Left cardiac atrium (tissue), 4 donors: ENCODE measurements around the gene RAB3C. TPM values are rescaled to one million over a fixed set of nuclear protein-coding genes. Genes with fewer than 3 reads are reported as not detected.

Experiments used
- ATAC-seq, 2 donors: fragments of 200-7000 bp; cut with Tn5 transposase; one replicate each; pipeline ENCODE4 v1.9.1; 2020; ENCODE audit warnings: mild to moderate bottlenecking in 2 of 2, moderate library complexity in 2 of 2
- DNase-seq: peaks from one replicate; pipeline ENCODE4 v3.0.0-alpha.2; 2020
- intact Hi-C, 2 donors: fragments of 100-400 bp; cut with DNase I; formaldehyde crosslinking; loops; one replicate each; pipeline versions ENCODE4 v1.14.1 to v1.15.1; 2022 to 2023
- total RNA-seq, 2 donors: library from RNA; stranded (reverse); fragmentation: NEBNext Ultra II Directional; extraction: Animal tissue kit (Norgen Biotek cat#: 25700); gene quantifications; one replicate each; pipeline ENCODE4 v1.2.1, GENCODE V29; 2021
- donor health status: DM: no; HTN: yes; CAD: no.
- donor health status: DM: no; HTN: yes; CAD: no; lungs with severe emphysema.
- donor health status: DM: yes; HTN: yes; CAD: no.
- donor health status: Dilated cardiomyopathy.

Gene RAB3C
- total RNA-seq, 2 donors from 2014 or later, result 1.3 to 1.9 TPM

DNA sequence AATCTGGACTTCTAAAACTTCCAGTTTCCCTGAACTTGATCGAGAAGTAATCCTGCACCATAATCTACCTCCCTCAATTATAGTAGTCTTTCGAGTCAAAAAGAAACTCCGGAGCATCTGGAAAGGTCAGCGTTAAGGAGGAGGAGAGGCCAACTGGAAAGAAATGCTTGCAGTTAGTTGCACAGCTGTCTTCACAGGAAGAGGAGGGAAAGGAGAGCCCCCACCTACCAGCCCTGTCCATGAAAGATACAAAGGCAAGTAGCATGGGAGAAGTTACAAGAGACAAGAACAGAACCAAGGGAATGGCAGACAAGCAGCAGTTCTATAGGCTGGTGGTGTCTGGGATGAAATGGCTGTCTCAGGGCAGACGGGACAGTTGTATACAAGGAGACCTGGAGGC lies 170.6 kb downstream of the RAB3C start:
- DNase-seq, result no peak
- intact Hi-C loops, result no loop called here
- ATAC-seq, result no peak

- DNase-seq, result no peak
Measured at GRCh38 chr5:58754250-58754649, 171.4 kb downstream of the RAB3C start.

GRCh38 chr5:58755397-58755796 lies 172.5 kb downstream of the RAB3C start:
- intact Hi-C loops, result no loop called here
- no peak for ATAC-seq
- DNase-seq, result no peak

More at GRCh38 chr5:58754250-58754649, 171.4 kb downstream of the RAB3C start:
- intact Hi-C loops, result no loop called here
- no peak for ATAC-seq

- intact Hi-C loops, result no loop called here
- DNase-seq (no peak), ATAC-seq (peak; percentile 35 to 63)
Measured at GRCh38 chr5:58759745-58760144, 176.9 kb downstream of the RAB3C start.

- DNase-seq, result no peak
- ATAC-seq, result no peak
- intact Hi-C loops, result no loop called here
Measured at GRCh38 chr5:58760222-58760621, 177.3 kb downstream of the RAB3C start.

DNA sequence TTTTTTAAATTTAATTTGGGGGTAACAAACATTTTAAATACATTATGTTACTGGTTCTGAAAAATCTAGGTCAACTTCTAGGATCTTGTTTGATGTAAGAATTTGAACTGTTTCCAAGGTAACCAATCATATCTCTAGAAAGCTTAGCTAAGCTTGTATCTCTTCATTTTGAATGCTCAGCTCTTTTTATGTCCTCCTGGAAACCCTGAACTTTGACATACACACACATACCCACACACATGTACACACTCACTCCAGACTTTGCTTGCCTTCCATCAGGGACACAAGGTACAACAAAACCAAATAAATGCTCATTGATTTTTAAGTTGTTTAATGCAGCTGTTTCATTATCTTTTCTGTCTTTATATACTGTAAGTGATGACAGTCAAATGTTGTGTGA lies 178.5 kb downstream of the RAB3C start:
- ATAC-seq, result no peak
- DNase-seq, result no peak
- intact Hi-C loops, result no loop called here

DNA sequence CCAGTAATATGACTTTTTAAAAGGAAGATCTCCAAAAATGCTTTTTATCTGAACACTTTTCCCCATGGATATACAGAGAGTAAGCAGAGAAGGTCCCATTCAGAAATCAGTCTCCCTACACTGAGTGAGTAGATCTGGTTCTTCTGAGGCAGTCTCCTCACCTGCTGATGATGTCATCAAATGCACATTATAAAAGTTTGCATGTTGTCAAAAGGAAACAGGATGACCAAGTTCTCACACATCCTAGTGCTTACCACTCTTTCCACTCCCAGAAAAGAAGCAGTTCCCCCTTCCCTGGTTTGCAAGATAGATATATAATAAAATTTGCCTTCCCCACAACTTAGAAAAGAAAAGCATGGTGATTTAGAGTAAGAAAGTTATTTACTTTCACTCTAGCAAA lies 180.5 kb downstream of the RAB3C start:
- intact Hi-C loops, result no loop called here
- DNase-seq (no peak), ATAC-seq (no peak)

GRCh38 chr5:58764199-58764598 lies 181.3 kb downstream of the RAB3C start:
- intact Hi-C loops, result no loop called here
- DNase-seq (no peak), ATAC-seq (no peak)

GRCh38 chr5:58765058-58765457 lies 182.2 kb downstream of the RAB3C start:
- intact Hi-C loops, result no loop called here
- no peak for ATAC-seq
- DNase-seq, result no peak

DNA sequence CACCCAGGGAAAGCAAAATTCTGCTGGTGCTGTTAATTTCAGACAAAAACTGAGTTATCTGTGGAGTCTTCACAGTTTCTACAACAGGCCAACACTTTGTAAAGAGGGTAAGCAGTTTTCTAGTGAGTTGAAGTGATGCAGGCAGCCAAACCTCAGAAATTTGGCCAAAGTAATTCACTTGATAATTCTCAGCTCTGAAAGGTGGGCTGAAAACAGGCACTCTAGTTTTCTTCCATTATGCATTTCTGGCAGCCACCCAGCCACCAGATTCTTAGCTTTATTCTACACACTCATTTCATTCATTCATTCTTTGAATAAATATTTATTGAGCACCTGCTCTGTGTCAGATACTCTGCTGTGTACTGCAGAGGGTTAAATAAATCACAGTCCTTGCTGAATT lies 184.2 kb downstream of the RAB3C start:
- intact Hi-C loops, result no loop called here
- no peak for ATAC-seq
- DNase-seq, result no peak

DNA sequence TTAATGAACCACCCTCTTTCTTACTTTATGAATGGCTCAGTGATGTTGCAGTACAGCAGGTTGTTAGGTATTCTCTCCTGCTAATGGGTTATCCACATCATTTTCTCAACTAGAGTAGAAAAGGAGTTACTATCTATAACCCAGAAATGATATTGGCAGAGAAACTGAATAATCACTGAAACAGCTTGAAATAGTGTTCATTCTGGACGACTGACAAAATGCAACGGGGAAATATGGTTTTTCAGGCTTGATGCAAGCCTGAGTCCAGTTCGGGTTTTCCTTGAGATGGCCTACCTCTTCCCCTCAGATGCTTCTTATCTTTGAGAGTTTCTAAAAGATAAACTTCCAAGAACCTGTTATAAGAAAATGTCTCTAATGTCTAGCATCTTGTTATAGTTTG lies 187.3 kb downstream of the RAB3C start:
- DNase-seq (no peak), ATAC-seq (no peak)
- intact Hi-C loops, result no loop called here

GRCh38 chr5:58771796-58772195 lies 188.9 kb downstream of the RAB3C start:
- ATAC-seq (no peak), DNase-seq (no peak)
- intact Hi-C loops, result no loop called here

- ATAC-seq, result peak; percentile 50 to 55
- intact Hi-C loops, result no loop called here
- DNase-seq, result peak; percentile 28
Measured at GRCh38 chr5:58773744-58774441, 191.0 kb downstream of the RAB3C start.

GRCh38 chr5:58774937-58775336 lies 192.1 kb downstream of the RAB3C start:
- ATAC-seq, result no peak
- DNase-seq, result no peak
- intact Hi-C loops, result no loop called here

DNA sequence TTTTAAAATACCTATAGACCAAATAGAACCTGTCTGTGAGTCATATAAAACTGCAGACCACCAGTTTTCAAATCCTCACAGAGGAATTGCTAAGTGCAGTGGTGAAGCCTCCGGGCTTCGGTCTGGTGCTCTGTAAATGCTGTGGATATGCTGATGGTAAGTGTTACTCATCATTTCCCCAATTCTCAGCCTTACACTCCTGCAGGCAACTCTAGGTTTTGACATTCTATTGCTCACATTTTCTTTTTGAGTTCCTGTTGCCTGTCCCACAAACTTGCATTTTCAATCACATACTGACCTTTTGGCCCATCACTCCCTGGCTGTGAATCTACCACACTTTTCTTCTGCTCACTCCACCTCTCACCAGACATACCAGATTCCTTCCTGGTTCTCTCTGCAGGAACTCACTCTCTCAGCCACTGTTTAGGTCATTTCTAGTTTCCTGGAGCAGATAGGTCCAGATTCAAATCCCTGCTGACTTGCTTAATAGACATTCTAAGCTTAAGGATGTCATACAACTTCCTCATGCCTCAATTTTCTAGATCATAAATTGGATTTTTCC lies 192.9 kb downstream of the RAB3C start:
- intact Hi-C loops, result no loop called here
- DNase-seq (no peak), ATAC-seq (no peak)

DNA sequence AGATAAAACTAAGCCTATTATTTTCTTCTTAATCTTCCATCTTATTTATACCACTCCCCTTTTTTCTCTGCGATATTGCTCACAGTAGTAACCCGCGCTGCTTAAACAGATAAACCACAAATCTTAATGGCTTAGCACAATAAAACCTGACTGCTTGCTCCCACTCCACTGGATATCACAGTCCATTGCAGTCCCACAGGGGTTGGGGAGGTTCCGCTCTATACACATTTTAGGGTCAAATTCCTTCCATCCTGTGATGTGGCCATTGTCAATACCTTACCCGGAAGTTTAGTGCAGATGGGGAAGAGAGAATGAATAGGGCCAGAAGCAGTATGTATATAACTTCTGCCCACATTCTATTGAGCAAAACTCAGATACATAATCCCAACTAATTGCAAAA lies 193.7 kb downstream of the RAB3C start:
- intact Hi-C loops, result no loop called here
- ATAC-seq, result no peak

GRCh38 chr5:58778888-58779287 lies 196.0 kb downstream of the RAB3C start:
- intact Hi-C loops, result no loop called here
- no peak for DNase-seq
- peak in 1 of 2 donors; percentile 53 for ATAC-seq

More for the DNA sequence above, 193.7 kb downstream of the RAB3C start:
- DNase-seq, result no peak

DNA sequence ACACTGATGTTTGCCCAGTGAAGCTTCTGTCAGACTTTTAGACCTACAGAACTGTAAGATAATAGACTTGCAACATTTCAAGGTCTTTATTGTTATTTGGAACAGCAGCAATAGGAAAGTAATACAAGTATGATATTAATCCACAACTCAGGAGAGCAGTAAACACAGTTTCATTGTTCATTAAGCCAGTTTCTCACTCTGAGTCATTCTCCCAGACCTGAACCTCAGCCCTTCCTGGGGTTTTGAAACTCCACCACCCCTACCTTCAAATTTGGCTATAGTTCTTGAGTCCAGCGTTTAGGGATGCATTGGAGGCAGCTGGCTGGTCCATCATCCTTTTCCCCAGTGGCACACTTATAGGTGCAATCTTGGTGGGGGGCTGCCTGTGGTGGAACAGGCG lies 203.2 kb downstream of the RAB3C start:
- DNase-seq (no peak), ATAC-seq (no peak)
- intact Hi-C loops, result no loop called here

DNA sequence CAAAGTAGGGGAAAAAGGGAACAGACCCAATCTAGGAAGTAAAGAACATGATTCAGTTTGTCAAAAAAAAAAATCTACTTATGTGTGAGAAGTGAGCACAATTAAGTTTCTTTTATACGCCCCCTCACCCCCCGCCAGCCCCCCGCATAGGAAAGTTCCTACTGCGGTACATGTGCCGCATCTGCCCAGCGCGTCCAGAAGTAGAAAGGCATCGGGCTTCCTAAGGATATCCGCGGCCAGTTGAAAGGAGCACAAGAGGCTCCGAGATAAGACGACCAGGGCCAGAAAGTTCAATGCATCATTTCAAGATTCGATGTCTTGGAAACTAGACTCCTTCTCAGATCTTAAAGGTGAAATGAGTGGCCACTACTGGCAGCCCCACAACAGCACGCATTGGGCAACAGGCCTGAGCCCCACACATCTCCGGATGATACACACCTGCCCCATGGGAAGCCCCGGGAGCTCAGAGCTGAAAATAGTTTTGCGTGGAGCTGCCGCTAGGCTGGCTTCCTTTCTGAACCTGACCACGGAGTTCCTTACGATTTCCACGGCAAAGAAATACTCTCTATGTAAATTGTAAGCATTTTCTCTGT lies 203.9 kb downstream of the RAB3C start:
- intact Hi-C loops, result no loop called here

DNA sequence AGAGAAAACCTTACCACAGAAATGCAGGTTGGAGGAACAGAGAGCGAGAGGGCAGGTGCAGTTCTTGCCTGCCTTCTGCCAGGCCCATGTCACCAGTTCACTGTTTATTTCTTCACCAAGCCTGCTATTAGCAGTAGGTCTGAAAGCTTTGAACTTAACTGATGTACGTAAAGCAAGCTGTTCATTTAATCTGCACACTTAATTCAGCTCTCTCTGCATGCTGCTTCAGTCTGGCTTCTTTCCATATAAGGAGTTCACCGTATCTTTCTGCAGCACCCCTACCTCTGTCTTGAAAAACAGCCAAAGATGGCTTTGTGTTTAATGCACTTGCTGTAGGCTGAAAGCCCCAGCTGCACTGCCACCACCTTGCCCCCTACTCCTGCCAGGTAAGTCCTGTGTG lies 205.1 kb downstream of the RAB3C start:
- ATAC-seq, result no peak
- intact Hi-C loops, result no loop called here

More for the DNA sequence above, 203.9 kb downstream of the RAB3C start:
- no peak for DNase-seq
- no peak for ATAC-seq

More for the DNA sequence above, 205.1 kb downstream of the RAB3C start:
- no peak for DNase-seq
